Stimulated activated CD8-positive, alpha-beta memory T cell treated with anti-CD3 and anti-CD28 coated beads, Interleukin-7, amount 100 ng/mL, for 24 hours (primary cell): ENCODE measurements around the gene MMP23B.
"Not testable (repeated sequence)": the region's sequence is repeated elsewhere in the genome, so short reads cannot be mapped to it uniquely, and the experiment has no call there.

Experiments
- DNase-seq: peaks from one replicate; pipeline ENCODE4 v3.0.0-alpha.2; 2020; ENCODE audit warnings: low read depth

Gene MMP23B

GRCh38 chr1:1666526-1666925 is 34.6 kb downstream of the MMP23B start:
- DNase-seq = no peak

GRCh38 chr1:1669468-1670440 is 37.8 kb downstream of the MMP23B start:
- DNase-seq = no peak

- no peak for DNase-seq
These were observed 38.9 kb downstream of the MMP23B start for GRCh38 chr1:1670866-1671265.

- no peak for DNase-seq
These were observed 39.6 kb downstream of the MMP23B start for GRCh38 chr1:1671365-1672119.

- no peak for DNase-seq
These were observed 40.4 kb downstream of the MMP23B start for GRCh38 chr1:1672181-1672965.

- DNase-seq = not testable (repeated sequence)
These were observed 42.8 kb downstream of the MMP23B start for GRCh38 chr1:1674806-1675205.

- not testable (repeated sequence) for DNase-seq
These were observed 43.2 kb downstream of the MMP23B start for GRCh38 chr1:1675218-1675617.

- DNase-seq = not testable (repeated sequence)
These were observed 44.1 kb downstream of the MMP23B start for GRCh38 chr1:1676087-1676486.

GRCh38 chr1:1677718-1678580 is 46.0 kb downstream of the MMP23B start:
- DNase-seq = peak; percentile 21

- DNase-seq = peak; percentile 28
These were observed 46.8 kb downstream of the MMP23B start for GRCh38 chr1:1678581-1679380.

GRCh38 chr1:1680031-1680911 is 48.3 kb downstream of the MMP23B start:
- no peak for DNase-seq

- no peak for DNase-seq
These were observed 48.9 kb downstream of the MMP23B start for GRCh38 chr1:1680912-1681273.

- no peak for DNase-seq
These were observed 51.3 kb downstream of the MMP23B start for GRCh38 chr1:1683104-1683905.
